A673 (cell line): Measurements from ENCODE around the gene PHYHIPL. TPM values are rescaled to one million over a fixed set of nuclear protein-coding genes. Genes with fewer than 3 reads are reported as not detected.

ENCODE experiments used
- BruUV-seq: library from RNA; stranded (reverse); fragments of 400-500 nt; replicated peaks from 2 replicates; lab custom pipeline; 2021; lab: Mats Ljungman, UMichigan
- CTCF ChIA-PET: fragments of 300-600 bp; sonication (Branson Sonifier 250); formaldehyde crosslinking; loops from one replicate; lab custom pipeline; 2022; ENCODE audit warnings: antibody characterized with exemption; lab: Charles Lee
- POLR2A ChIA-PET: fragments of 300-600 bp; sonication (Branson Sonifier 250); formaldehyde crosslinking; loops from one replicate; lab custom pipeline; 2022; ENCODE audit warnings: antibody characterized with exemption; ENCODE audit not compliant: low non-redundant PET; lab: Charles Lee
- DNase-seq: peaks from one replicate; pipeline ENCODE4 v3.0.0-alpha.2; 2015; ENCODE audit warnings: low spot score
- H3K27ac ChIP-seq: fragments of 200-600 bp; sonication (generic); 2 replicates; pipeline ENCODE4 v1.5.1; 2016; ENCODE audit warnings: mixed run types, low read depth, mild to moderate bottlenecking, mixed read lengths, antibody characterized with exemption, low read length; ENCODE audit not compliant: poor library complexity, severe bottlenecking
- H3K27me3 ChIP-seq: fragments of 200-600 bp; sonication (generic); replicated peaks from 2 replicates; pipeline ENCODE4 v1.6.1; 2017; ENCODE audit warnings: mixed run types, low read depth, mild to moderate bottlenecking, mixed read lengths, antibody characterized with exemption, low read length; ENCODE audit not compliant: insufficient read depth, poor library complexity
- H3K36me3 ChIP-seq: fragments of 200-600 bp; sonication (generic); 2 replicates; pipeline ENCODE4 v1.6.1; 2016; ENCODE audit warnings: mixed run types, mild to moderate bottlenecking, mixed read lengths, antibody characterized with exemption, low read length; ENCODE audit not compliant: insufficient read depth, poor library complexity, severe bottlenecking
- H3K4me1 ChIP-seq: fragments of 200-600 bp; sonication (generic); 2 replicates; pipeline ENCODE4 v1.6.1; 2017; ENCODE audit warnings: mixed run types, mild to moderate bottlenecking, mixed read lengths, antibody characterized with exemption, low read length; ENCODE audit not compliant: insufficient read depth, poor library complexity, severe bottlenecking
- H3K4me3 ChIP-seq: fragments of 200-600 bp; sonication (generic); 2 replicates; pipeline ENCODE4 v1.5.1; 2016; ENCODE audit warnings: low read depth, mixed run types, mild to moderate bottlenecking, mixed read lengths, low read length; ENCODE audit not compliant: poor library complexity, severe bottlenecking
- H3K9me3 ChIP-seq: fragments of 200-600 bp; sonication (generic); 2 replicates; pipeline ENCODE4 v1.6.1; 2016; ENCODE audit warnings: mixed run types, low read depth, mild to moderate bottlenecking, mixed read lengths, antibody characterized with exemption, low read length; ENCODE audit not compliant: poor library complexity, severe bottlenecking
- EZH2 ChIP-seq: fragments of 200-600 bp; sonication (generic); IDR thresholded peaks from 2 replicates; pipeline ENCODE4 v1.6.1; 2017; ENCODE audit warnings: borderline replicate concordance, low read depth, mild to moderate bottlenecking, mixed read lengths, antibody characterized with exemption, low read length; ENCODE audit not compliant: poor library complexity, severe bottlenecking
- intact Hi-C: fragments of 100-400 bp; cut with micrococcal nuclease; formaldehyde crosslinking; loops from one replicate; pipeline ENCODE4 v1.10.0; 2022; ENCODE audit not compliant: unreplicated experiment
- total RNA-seq: library from RNA; stranded (reverse); gene quantifications from 2 replicates; pipeline ENCODE4 v1.2.3, GENCODE V29; 2021
- TF ChIP-seq, protein P1 (sequence below): fragments of 300-800, 200-600 bp; sonication (generic); conservative IDR thresholded peaks from 2 replicates; pipeline ENCODE4 v1.5.1; 2017; ENCODE audit warnings: low read depth, mild to moderate bottlenecking, antibody characterized with exemption, low read length, moderate library complexity, mixed read lengths

PHYHIPL gene
- total RNA-seq, 1 experiment from 2014 or later: 0.97 TPM

DNA sequence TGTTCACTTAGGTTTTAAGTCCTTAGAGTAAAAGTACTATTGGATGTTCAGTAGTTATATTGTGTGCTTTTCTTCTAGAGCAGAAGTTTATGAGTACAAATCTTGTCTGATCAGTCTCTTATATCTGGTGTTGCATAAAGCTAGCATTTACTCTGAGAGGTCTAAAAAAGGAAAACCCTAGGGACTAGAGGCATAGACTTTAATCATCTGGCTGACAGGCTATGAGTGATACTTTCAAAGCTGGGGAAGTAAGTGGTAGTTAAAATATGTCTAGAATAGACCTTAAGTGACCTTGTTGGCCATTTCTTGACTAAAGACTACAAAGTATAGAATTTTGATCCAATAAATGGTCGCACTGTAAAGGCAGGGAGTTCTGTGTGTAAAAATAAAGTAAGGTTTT, 32.9 kb upstream of the PHYHIPL start:
- POLR2A ChIA-PET: no interaction called here
- Histone ChIP-seq H3K27ac (no peak overlapping the region), H3K4me1 (no peaks in the 10 kb centered on the region), H3K36me3 (no peaks in the 10 kb centered on the region), H3K9me3 (no peaks in the 10 kb centered on the region), H3K4me3 (no peak overlapping the region), H3K27me3 (no peaks in the 10 kb centered on the region)
- TF ChIP-seq, protein P1, sequence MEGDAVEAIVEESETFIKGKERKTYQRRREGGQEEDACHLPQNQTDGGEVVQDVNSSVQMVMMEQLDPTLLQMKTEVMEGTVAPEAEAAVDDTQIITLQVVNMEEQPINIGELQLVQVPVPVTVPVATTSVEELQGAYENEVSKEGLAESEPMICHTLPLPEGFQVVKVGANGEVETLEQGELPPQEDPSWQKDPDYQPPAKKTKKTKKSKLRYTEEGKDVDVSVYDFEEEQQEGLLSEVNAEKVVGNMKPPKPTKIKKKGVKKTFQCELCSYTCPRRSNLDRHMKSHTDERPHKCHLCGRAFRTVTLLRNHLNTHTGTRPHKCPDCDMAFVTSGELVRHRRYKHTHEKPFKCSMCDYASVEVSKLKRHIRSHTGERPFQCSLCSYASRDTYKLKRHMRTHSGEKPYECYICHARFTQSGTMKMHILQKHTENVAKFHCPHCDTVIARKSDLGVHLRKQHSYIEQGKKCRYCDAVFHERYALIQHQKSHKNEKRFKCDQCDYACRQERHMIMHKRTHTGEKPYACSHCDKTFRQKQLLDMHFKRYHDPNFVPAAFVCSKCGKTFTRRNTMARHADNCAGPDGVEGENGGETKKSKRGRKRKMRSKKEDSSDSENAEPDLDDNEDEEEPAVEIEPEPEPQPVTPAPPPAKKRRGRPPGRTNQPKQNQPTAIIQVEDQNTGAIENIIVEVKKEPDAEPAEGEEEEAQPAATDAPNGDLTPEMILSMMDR: no peak
- TF ChIP-seq EZH2: no peak
- CTCF ChIA-PET: no interaction called here
- no TSS peak for BruUV-seq
- intact Hi-C loops: no loop called here
- DNase-seq: no peak

DNA sequence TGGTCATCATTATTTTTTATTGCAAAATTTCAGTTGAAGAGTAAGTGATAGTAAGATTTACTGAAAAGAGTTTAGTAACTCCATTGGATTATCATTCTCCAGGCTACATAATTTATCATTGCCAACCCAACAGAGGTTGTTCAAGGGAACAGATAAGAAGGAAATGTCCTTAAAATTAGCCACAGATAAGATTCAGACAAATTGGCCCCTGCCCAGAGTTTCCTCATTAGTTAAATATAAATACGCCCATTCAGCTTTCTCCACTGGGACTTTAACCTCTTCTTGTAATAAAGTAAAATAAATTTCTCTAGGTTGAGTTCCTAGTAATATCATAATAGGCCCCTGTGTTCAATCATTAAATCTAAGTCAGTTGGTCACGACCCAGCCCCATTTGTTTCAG, 27.7 kb upstream of the PHYHIPL start:
- BruUV-seq: no TSS peak
- Histone ChIP-seq H3K36me3 (no peaks in the 10 kb centered on the region), H3K4me3 (no peak overlapping the region), H3K9me3 (no peaks in the 10 kb centered on the region), H3K4me1 (no peaks in the 10 kb centered on the region), H3K27ac (no peak overlapping the region), H3K27me3 (peaks cover 15% of the 10 kb centered on the region)
- no peak for TF ChIP-seq EZH2
- TF ChIP-seq, protein P1: no peak
- intact Hi-C loops: no loop called here
- no peak for DNase-seq
- ChIA-PET CTCF (no interaction called here), POLR2A (no interaction called here)

DNA sequence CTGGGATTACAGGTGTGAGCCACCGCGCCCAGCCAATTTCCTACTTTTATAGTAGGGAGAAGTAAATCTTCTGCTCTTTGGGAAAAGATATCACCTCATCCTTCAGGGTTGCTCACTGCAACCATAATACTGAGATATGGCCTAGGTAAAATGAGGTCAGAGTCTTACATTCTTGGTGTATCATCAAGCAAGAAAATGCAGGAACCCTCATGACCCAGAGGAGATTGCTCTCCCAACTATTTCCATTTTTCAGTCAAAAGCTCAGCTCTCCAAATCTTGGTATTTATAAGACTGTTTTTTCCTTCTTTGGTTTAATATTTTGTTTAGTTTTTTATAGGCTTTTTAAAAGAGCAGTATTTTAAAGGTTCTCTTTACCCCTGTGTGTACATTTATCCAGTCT, 20.9 kb upstream of the PHYHIPL start:
- ChIA-PET POLR2A (no interaction called here), CTCF (no interaction called here)
- Histone ChIP-seq H3K36me3 (no peaks in the 10 kb centered on the region), H3K27ac (no peak overlapping the region), H3K4me1 (no peaks in the 10 kb centered on the region), H3K9me3 (no peaks in the 10 kb centered on the region), H3K4me3 (no peak overlapping the region), H3K27me3 (peaks cover 32% of the 10 kb centered on the region)
- no peak for TF ChIP-seq EZH2
- TF ChIP-seq, protein P1: no peak
- BruUV-seq: no TSS peak
- intact Hi-C loops: no loop called here
- no peak for DNase-seq
